ENCODE data around the gene DOK6. TPM values are rescaled to one million over a fixed set of nuclear protein-coding genes. Genes with fewer than 3 reads are reported as not detected.
A peak's percentile ranks its signal among the peaks of the same experiment; 100 is the strongest.

The DOK6 gene
- total and polyA plus RNA-seq, 8 donors = 2.9 to 19.1 (median 14.9) TPM

DNA sequence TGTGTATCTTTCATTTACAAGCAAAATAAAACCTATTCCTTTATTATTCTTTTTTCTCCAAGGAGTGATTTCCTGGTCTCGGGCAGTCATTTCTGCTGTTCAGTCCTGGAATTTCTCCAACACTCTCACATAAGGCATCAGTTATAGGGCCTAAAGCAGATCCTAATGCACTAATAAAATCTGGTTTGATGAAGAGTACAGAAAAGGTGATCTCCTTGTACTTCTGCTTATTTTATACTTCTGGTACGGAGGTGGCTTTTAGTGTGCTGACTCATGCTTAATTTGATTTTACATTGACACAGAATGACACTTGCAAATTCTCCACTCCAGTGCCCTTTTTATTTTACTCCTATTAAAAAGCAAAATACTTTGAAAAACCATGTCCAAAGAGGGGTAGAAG, 157.4 kb downstream of the DOK6 start:
- Histone ChIP-seq H3K4me1 (no peaks in the 10 kb centered on the region), H3K27ac (no peak overlapping the region), H3K9me3 (peaks cover 0 to 2% of the 10 kb centered on the region in 2 donors), H3K36me3 (no peaks in the 10 kb centered on the region), H3K27me3 (no peaks in the 10 kb centered on the region), H3K4me3 (no peak overlapping the region)
- no peak for DNase-seq
- no peak for ATAC-seq
- TF ChIP-seq, protein P1, sequence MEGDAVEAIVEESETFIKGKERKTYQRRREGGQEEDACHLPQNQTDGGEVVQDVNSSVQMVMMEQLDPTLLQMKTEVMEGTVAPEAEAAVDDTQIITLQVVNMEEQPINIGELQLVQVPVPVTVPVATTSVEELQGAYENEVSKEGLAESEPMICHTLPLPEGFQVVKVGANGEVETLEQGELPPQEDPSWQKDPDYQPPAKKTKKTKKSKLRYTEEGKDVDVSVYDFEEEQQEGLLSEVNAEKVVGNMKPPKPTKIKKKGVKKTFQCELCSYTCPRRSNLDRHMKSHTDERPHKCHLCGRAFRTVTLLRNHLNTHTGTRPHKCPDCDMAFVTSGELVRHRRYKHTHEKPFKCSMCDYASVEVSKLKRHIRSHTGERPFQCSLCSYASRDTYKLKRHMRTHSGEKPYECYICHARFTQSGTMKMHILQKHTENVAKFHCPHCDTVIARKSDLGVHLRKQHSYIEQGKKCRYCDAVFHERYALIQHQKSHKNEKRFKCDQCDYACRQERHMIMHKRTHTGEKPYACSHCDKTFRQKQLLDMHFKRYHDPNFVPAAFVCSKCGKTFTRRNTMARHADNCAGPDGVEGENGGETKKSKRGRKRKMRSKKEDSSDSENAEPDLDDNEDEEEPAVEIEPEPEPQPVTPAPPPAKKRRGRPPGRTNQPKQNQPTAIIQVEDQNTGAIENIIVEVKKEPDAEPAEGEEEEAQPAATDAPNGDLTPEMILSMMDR (IDR thresholded peaks at IDR 0.05) = no peak
- intact Hi-C loops (cut with DNase I) = no loop called here

DNA sequence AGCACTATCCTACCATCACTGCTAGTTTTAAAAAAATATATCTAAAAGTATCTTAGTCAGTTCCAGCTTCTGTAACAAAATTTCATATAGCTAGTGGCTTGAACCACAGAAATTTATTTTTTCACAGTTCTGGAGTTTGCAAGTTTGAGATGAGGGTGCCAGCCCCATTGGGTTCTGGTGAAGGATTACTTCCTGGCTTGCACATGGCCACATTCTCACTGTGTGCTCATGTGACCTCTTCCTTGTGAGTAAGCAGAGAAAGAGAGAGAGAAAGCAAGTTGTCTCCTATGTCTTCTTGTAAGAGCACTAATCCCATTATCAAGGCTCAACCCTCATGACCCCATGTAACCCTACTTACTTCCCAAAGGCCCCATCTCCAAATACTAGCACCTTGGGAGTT, 158.9 kb downstream of the DOK6 start:
- no peak overlapping the region for H3K4me3 ChIP-seq
- peaks cover 0 to 2% of the 10 kb centered on the region in 2 donors for H3K9me3 ChIP-seq
- ATAC-seq = no peak
- H3K36me3 ChIP-seq = no peaks in the 10 kb centered on the region
- no peak overlapping the region for H3K27ac ChIP-seq
- no peak for DNase-seq
- TF ChIP-seq, protein P1 (IDR thresholded peaks at IDR 0.05) = no peak
- H3K4me1 ChIP-seq = no peaks in the 10 kb centered on the region
- no peaks in the 10 kb centered on the region for H3K27me3 ChIP-seq
- intact Hi-C loops (cut with DNase I) = no loop called here

DNA sequence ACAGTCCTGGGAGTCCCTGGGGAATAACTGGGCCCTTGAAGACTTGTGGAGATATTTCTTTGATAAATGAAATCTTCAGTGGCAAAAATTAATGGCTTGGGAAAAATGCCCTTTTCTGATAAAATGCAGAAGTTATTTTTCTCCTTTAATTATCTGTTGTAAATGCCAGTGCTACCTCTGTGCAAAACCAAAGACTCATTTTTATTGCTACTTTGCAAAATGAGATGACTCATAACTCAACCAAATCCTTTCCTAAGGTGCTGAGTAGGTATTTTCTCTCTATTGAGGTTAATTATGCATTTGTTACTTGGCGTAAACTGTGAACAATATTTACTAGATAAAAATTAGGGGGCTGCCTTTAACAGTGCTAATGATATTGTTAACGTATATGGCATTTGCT, 163.9 kb downstream of the DOK6 start:
- ATAC-seq = no peak
- peaks cover 0 to 20% of the 10 kb centered on the region in 2 donors for H3K9me3 ChIP-seq
- H3K27me3 ChIP-seq = no peaks in the 10 kb centered on the region
- no peak for DNase-seq
- no peaks in the 10 kb centered on the region for H3K36me3 ChIP-seq
- no peak overlapping the region for H3K27ac ChIP-seq
- intact Hi-C loops (cut with DNase I) = no loop called here
- no peak overlapping the region for H3K4me3 ChIP-seq
- TF ChIP-seq, protein P1 (IDR thresholded peaks at IDR 0.05) = no peak
- H3K4me1 ChIP-seq = no peaks in the 10 kb centered on the region

DNA sequence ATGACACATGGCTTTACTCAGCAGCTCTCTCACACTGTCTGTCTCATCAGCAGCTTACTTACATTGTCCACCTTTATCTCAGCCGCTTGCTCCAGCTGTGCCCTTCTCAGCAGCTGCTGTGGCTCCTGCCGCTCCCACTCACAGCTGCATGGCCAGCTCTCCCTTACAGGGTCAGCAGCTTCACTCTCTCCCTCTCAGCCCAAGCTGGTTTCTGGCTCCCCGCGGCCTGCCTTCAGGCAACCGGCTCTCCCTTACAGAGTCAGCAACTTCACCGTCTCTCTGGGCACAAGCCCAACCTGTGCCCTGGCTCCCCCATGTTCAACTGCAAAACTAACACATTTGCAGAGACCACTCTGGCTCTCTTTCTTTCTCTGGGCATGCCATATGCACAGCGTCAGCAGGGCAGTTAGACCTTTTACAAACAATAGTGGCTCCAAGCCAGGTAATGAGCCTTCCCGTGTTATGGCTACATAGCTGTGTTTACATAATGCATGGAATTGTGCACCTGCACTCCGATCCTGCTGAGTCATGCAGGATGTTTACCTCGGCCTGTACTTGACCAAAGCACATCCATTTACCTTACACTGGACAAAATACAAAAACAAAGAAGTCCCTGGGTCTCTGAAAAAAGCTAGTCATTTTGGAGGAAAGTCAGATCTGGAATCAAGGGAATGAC, 167.3 kb downstream of the DOK6 start:
- ATAC-seq (no peak), DNase-seq (peak in 1 of 4 donors; percentile 63)
- TF ChIP-seq, protein P1 (IDR thresholded peaks at IDR 0.05) = no peak
- H3K9me3 ChIP-seq = peaks cover 0 to 18% of the 10 kb centered on the region in 2 donors
- no peak overlapping the region for H3K4me3 ChIP-seq
- H3K4me1 ChIP-seq = no peaks in the 10 kb centered on the region
- H3K27me3 ChIP-seq = no peaks in the 10 kb centered on the region
- H3K36me3 ChIP-seq = no peaks in the 10 kb centered on the region
- H3K27ac ChIP-seq = no peak overlapping the region
- intact Hi-C loops (cut with DNase I) = no loop called here

DNA sequence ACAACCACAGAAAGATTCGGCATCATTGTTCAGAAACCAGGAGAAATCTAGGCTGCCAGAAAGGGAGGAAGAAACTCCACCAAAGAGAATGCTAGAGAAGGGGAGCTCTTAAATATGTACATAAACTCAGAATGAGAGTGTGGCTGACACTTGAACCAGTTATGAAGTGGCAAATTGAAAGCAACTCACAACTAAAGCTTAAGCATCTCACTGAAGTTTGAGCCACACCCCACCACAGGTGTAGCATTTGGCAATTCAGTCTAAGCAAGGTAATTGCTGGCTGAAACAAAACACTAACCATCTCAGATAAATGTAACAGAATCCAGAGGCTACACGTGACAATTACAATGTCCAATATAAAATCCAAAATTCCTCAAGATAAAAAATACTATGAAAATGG, 168.4 kb downstream of the DOK6 start:
- Histone ChIP-seq H3K27me3 (no peaks in the 10 kb centered on the region), H3K36me3 (no peaks in the 10 kb centered on the region), H3K27ac (no peak overlapping the region), H3K4me3 (no peak overlapping the region), H3K4me1 (no peaks in the 10 kb centered on the region), H3K9me3 (peaks cover 0 to 18% of the 10 kb centered on the region in 2 donors)
- TF ChIP-seq, protein P1 (IDR thresholded peaks at IDR 0.05) = no peak
- intact Hi-C loops (cut with DNase I) = no loop called here
- DNase-seq (no peak), ATAC-seq (peak; percentile 69)

Data from left lung (tissue), 10 donors.